HTERT RPE-1 (cell line): ENCODE data around the gene PLXNA4.

Experiments used
- in situ Hi-C: fragments of 300-500 bp; cut with MboI; formaldehyde crosslinking; loops from 4 replicates; pipeline ENCODE4 v1.14.3; 2020; ENCODE audit warnings: low sequenced_read_pairs

Gene PLXNA4

GRCh38 chr7:132446666-132447278 is 129.5 kb downstream of the PLXNA4 start:
- in situ Hi-C loops, result no loop called here

DNA sequence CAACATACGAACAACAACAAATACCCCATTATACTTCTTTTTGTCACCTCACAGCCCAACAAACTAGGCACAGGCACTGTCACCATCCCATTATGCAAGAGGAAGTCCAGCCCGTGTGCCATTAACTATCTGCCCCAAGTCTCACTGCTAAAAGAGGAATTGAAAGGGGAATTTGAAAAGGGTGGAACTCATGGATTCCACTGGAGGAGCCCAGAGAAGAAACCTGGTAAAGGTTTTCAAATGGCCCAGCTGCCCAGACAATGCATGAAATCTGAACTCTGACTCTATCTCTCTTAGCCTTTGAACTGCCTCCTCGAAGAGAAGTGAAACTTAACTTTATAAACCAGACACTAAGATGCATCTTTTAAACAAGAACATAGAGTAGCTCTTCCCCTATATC is 130.0 kb downstream of the PLXNA4 start:
- in situ Hi-C loops, result no loop called here

- in situ Hi-C loops, result no loop called here
These were observed 132.3 kb downstream of the PLXNA4 start for GRCh38 chr7:132443761-132444520.

DNA sequence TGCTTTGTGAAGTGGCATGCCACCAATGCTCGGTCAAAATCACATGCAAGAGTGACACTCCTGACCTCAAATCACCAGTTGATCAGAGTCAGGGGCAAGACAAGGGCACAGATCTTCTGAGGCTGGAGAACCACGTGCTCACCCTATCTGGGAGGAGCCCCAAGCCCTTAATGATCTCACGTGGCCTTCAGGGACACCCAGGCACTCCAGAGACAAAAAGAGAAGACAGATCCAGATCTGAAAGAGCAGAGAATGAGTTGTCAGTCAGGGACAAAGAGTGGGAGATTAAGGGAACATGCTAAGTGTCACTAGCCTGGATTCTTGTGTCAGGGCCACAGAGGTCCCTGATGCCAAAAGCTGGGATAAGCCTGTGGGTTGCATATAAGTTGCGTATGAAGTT is 134.3 kb downstream of the PLXNA4 start:
- in situ Hi-C loops, result no loop called here

- in situ Hi-C loops, result no loop called here
These were observed 136.1 kb downstream of the PLXNA4 start for GRCh38 chr7:132440151-132440550.

- in situ Hi-C loops, result no loop called here
These were observed 137.3 kb downstream of the PLXNA4 start for GRCh38 chr7:132438926-132439325.

- in situ Hi-C loops, result no loop called here
These were observed 138.5 kb downstream of the PLXNA4 start for GRCh38 chr7:132437730-132438129.

- in situ Hi-C loops, result no loop called here
These were observed 140.1 kb downstream of the PLXNA4 start for GRCh38 chr7:132436121-132436520.

GRCh38 chr7:132435016-132435990 is 141.0 kb downstream of the PLXNA4 start:
- in situ Hi-C loops, result no loop called here

GRCh38 chr7:132434041-132434440 is 142.2 kb downstream of the PLXNA4 start:
- in situ Hi-C loops, result no loop called here

GRCh38 chr7:132433301-132433700 is 143.0 kb downstream of the PLXNA4 start:
- in situ Hi-C loops, result no loop called here

DNA sequence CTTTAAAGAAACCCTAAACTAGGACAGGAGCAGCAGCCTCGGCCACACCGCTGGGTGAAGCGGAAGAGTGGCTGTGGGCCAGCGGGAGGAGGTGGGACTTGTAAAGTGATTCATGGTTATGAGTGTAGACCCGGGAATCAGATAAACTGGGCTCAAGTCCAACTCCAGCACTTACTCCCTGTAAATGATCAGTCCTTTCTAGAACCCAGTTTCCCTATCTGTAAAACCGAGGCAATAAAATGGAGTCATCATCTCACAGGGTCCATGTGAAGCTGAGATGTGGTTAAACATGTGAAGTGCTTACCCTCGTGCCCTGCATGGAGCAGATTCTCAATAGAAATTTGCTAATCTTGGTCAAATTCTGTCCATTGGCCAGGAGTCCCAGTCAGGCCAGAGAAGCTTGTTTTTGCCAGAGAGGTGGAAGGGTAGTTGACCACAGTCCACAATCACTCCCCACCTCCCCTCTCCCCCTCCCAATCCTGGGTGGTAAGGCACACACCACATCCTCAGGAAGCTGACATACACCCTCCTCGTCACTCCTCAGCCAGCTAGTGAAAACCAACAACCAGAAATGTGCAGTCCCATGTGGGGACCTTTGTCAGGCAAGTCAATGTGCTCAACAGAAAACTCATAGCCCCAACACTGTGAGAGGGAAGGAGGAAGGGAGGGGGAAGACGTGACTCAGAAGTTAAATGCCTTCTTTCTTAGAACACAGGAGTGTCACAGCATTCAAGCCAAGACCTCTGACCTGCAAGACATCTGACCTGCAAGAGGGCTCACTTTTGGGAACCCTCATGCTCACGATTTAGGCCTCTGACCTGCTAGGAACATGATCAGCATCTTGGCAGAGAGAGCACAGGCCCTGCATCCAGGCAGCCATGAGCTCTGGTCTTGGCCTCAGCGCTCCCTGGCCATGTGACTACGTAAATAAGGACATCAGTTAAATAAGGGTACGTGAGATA is 145.1 kb downstream of the PLXNA4 start:
- in situ Hi-C loops, result no loop called here

DNA sequence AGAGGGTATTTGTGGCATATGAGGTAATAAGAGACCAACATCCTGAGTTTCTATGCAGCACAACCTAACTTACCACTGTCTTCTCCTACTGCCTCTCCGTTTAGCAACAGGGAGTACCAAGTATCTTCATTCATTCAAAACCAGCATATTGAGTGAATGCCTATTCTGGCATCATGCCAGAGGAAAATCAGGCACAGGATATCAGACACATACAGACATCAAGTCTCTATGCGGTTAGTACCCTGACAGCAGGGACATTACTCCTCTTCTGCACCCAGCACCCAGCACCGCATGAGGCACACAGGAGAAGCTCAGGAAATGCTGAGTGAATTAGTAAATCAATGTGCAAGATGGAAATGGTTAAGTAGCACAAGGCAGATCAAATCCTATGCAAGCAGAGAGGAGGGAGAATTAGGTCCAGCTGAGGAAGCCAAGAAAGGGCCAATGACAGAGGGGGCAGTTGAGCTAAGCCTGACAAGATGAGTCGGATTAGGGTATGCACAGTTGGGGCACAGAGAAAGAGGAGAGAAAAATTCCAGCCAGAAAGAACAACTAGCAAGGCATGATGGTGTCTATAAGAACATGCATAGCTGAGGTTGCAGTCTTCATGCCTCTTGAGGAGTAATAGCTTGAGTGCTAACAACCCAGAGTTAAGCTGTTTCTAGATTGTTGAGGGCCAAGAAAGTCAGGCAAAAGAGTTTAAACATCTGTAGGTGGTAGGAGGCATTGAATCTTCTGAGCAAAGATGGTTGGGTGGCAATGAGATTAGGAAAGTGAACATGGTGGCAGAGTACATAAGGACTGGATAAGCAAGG is 146.0 kb downstream of the PLXNA4 start:
- in situ Hi-C loops, result no loop called here

- in situ Hi-C loops, result no loop called here
These were observed 147.1 kb downstream of the PLXNA4 start for GRCh38 chr7:132429181-132429580.

DNA sequence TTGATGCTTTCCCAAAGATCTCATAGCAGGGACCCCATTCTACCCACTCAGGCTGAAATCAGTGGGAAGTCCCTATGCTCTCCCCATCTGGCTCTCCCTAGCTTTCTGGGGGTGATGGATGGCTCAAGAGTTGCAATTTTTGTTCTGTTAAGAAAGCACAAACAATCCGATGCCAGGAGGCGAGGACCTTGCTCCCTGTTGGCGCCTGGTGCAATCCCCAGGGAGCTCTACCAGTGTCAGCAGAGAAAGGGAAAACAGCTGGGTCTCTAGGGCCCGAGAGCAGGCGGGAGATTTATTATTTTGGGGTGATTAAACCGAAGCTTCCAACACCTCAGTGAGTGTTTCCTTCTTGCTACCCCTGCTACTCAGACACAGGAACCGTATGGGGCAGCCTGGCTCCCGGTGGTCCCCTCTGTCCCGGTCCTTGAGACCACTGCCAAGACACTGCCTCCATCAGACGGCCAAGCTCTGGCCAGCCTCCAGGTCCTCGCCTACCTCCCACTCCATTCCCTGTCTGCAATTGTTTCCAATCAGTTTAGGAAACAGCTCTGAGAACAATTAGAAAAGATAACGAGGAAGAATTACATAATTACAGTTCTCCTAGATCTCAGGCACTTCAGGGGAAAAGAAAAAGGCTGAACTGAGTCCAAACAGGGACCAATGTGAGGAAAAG is 147.9 kb downstream of the PLXNA4 start:
- in situ Hi-C loops, result no loop called here

GRCh38 chr7:132425942-132426341 is 150.3 kb downstream of the PLXNA4 start:
- in situ Hi-C loops, result no loop called here

DNA sequence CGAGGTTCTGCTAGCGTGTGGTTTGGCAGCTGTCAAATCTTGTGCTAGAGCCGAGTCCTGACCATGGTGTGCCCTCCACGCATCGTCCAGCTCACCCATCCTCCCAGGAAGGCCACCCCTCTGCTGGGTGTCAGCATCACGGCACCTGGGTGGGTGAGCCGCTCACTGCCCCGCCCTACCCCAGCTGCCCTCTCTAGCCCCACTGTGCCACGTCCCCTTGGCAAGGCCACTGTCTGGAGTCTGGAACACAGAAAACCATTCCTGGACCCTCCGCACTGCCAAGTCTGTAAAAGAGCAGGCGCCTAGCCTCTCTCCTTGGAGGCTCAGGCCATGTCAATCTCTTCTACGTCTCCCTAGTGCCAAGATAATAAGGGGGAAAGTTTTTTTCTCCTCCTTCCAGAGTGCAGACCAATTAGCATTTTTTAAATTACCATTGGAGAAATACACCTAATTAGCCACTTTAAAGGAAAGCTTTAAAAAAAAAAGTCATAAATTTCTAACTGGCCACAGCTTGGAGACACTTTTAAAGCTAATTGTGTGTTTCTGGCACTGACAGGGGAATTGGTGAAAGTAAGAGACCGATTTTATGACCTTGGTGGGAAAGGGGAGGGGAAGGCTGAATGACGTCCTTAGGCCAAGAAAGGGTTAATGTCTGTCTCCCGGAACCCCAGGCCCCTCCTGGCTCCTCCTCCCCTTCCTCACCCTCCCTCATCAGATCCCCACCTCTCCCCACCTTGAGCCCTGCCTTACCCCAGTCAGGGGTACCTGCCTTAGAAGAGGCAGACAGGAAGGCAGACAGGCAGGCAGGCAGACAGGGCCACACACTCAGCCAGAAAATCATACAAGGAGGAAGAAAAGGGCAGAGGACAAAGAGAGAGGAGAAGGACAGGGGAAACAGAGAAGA is 151.2 kb downstream of the PLXNA4 start:
- in situ Hi-C loops, result no loop called here

DNA sequence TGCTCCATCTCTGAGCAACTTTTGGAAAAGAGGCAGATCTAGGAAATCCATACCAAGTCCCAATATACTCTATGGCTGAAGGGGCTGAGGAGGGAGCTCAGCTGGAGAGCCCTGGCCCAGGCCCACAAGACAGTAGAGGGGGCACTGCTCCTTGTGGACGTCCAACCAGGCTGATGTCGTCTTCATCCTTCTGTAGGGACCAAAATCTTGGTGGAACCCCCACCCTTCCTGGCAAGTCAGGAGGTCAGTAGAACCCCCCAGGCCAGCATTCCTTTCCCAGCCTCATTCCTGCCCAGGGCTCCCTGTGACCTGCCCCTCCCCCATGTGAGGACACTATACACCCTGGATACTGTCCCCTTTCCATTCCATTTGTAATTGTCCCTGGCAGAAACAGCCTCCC is 152.0 kb downstream of the PLXNA4 start:
- in situ Hi-C loops, result no loop called here
